Erythroblast (primary cell): ENCODE measurements around the gene BEND5.
A peak's percentile ranks its signal among the peaks of the same experiment; 100 is the strongest.

ENCODE experiments used
- DNase-seq, 2 experiments: peaks; one replicate each; lab custom pipeline; 2025; lab: John Stamatoyannopoulos, UW
- GATA1 ChIP-seq: IDR thresholded peaks from 2 replicates; pipeline ENCODE4 v1.6.1; 2011; ENCODE audit warnings: low read depth, mild to moderate bottlenecking, control low read depth, low read length, moderate library complexity
- POLR2A ChIP-seq: IDR thresholded peaks from 2 replicates; pipeline ENCODE4 v1.6.1; 2011; ENCODE audit warnings: mild to moderate bottlenecking, low read length

The BEND5 gene

DNA sequence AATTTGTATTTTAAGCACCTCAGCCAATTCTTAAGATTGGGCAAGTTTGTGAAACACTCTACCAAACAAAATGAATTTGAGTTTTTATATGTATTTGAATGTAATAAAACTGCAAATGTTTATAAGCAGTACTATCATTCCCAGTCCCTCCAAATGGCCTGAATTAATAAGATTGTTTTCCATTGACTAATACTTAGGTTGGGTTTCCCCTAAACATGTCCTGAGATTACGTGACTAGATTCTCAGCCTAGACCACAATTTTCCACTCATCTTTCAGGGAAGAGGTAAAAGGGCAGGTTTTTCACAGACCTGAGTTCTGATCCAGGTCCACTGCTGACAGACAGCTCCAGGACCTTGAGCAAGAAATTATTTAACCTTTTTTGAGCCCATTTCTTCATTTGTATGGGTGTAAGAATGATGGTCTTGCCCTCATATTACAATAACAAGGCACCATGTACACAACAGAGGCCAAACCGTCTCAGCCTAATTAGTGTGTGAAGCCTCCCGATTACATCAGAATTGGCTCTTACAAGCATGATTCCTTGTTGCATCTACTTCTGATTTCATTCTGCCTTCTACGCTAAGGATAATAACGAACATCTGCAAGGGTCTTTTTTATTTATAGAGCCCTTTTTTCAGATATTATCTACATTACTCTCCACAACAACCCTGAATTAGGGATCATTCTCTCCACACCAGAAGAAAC is 51.2 kb downstream of the BEND5 start:
- TF ChIP-seq POLR2A (no peak), GATA1 (no peak)
- no peak for DNase-seq

DNA sequence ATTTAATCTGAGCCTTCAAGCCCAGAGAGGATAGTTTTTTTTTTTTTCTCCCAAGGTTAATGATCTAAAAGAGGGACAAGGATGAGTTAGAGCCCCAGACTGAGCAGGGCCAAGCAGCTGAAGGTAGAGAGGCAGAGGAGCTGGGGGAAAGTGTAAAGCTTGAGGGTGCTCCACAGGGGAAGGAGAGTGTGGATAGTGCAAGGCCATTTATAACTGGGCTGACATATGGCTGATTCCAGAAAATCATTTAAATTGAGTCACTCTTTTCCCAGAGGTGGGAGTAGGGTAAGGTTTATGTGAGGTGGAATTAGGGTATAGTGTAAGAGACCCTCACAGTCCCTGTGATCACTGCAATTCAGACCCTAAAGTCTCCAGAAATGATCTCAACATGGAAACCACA is 55.8 kb downstream of the BEND5 start:
- no peak for TF ChIP-seq POLR2A
- no peak for TF ChIP-seq GATA1
- DNase-seq: no peak

DNA sequence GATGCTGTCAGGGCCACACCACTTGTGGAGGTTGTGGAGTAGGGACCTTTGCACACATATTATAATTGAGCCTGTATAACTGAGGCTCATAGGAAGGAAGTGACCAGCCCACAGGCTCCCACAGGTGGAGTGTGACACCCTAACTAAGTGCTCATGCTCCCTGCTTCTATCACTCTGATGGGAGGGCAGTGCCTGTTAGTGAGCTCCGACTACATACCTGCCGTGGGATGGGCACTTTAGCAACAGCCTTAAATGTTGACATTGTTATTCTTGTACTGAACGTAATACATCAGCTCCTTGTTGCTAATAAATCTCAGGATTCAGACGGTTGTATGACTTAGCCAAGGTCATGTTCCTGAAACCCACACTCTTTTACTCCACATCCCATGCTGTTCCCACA is 58.0 kb downstream of the BEND5 start:
- TF ChIP-seq POLR2A (no peak), GATA1 (no peak)
- no peak for DNase-seq

DNA sequence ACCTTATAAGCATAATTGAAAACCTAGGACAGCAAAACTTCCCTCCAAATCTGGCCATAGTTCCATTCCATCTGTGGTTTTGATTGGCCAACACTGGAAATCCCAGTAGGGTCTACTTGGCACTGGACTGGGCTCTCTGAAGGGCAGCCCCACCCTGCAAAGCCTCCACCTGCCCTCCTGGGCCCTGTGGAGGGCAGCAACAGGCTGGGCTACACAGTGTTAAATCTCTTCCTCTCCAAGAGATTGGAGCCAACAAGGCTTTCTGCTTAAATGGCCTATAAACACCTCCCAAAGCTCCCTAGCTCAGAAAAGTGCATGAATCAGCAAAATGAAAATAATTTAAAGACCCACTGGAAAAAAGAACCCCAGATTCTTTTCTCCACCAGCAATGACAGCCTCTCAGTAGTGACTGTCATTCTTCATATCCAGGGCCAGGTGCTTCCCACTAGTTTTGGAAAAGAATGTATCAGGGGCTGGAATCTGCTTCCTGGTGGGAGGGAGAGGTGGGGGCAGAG is 58.5 kb downstream of the BEND5 start:
- DNase-seq: no peak
- TF ChIP-seq POLR2A (no peak), GATA1 (no peak)

DNA sequence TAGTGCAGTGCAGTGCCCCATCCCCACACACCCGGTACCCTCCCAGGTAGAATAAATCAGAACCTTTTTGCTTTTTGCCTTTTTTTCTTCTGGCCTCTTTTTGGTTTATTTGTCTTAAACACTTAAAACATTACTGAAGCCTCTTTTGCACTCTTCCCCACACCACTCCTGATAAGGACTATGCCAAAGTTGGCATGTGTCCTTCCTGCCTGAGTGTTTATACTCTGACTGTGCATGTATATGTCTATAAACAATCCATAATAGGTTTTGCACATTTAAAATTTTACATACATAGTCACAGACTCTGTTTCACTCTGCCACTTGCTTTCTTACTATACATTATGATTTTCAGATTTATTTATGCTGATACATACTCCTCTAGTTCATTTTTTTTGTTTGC is 59.6 kb downstream of the BEND5 start:
- TF ChIP-seq POLR2A (no peak), GATA1 (no peak)

DNA sequence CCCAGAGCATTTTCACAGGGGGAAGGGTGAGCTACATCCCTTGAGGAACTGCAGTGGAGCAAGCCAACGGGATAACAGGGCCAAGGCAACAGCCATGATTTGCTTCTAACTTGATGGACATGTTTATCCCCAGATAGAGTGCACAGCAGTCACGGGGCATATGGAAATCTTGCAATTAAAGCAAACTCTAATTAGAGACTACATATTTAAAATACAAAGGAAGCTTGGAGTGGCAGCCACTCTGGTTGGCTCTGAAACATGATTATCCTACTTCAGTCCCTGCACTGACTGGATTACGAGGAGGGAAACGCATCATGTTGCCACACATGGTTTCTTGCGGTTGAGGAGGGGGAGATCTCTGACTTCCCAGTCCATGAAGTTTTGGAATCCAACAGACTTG is 60.8 kb downstream of the BEND5 start:
- no peak for TF ChIP-seq POLR2A
- TF ChIP-seq GATA1: no peak
- no peak for DNase-seq

More for the DNA sequence above, 59.6 kb downstream of the BEND5 start:
- DNase-seq: no peak

DNA sequence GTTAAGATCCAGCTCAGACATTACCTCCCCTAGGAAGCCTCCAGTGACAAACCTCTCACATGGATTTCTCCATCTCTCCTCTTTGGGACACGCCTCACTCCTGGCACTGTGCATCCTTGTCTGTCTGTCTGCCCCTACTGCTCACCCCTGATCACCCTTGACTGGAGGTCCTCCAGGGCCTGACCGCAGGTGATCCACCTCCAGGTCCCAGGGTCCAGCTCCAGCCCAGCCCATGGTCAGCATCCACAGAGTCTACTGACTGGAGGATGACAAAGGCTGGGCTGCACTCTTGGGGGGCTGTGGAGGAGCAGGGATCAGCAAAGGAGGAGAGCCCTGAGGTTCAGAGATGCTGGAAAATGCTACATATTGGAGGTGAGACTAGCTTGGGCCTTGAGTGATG is 65.8 kb downstream of the BEND5 start:
- no peak for TF ChIP-seq GATA1
- TF ChIP-seq POLR2A: no peak
- DNase-seq: no peak

DNA sequence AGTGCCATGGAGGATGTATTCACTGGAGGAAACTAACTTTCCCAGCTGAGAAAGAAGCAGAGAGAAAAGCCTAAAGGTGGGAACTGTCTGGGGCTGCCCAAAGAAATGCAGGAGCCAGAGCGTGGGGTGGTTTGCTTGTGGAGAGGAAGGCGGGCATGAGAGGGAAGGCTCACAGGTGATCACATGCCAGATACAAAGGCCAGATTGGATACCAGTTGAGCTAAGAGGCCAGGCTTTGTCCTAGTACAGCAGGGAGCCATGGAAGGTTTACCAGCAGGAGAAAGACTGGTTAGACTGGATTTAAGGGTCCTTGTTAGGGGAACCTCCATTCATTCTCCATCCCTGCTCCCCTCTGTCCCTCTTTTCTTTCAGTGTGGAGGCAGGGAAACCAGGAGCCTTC is 66.4 kb downstream of the BEND5 start:
- no peak for DNase-seq
- no peak for TF ChIP-seq GATA1
- no peak for TF ChIP-seq POLR2A

DNA sequence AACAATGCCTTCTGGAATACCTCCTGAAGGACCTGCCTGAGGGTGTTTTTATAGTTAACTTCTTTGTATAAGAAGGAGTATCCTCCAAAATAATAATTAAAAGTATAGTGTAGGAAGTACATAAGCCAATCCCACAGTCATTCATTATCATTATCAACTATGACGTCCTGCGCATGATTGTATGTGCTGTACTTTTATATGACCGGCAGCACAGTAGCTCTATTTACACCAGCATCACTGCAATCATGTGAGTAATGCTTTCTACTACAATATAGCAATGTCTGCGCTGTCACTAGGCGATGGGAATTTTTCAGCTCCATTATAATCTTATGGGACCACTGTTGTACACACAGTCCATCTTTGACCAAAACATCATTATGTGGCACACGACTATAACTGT is 72.0 kb downstream of the BEND5 start:
- TF ChIP-seq POLR2A: no peak
- no peak for TF ChIP-seq GATA1
- no peak for DNase-seq

DNA sequence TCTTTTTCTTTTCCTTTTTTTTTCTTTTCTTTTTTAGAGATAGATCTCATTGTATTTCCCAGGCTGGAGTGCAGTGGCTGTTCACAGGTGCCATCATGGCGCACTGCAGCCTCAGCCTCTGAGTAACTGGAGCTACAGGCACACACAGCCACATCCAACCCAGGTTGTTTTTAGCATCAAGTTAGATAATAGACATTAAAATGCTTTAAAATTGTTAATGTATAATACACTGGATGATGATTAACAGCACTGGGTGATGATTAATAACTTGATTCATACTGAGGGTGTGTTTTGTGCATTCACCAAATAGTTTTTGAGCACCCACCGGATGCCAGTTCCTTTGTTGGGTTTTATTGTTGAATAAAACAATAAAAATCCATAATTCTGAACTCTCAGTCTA is 75.2 kb downstream of the BEND5 start:
- no peak for DNase-seq
- no peak for TF ChIP-seq POLR2A

DNA sequence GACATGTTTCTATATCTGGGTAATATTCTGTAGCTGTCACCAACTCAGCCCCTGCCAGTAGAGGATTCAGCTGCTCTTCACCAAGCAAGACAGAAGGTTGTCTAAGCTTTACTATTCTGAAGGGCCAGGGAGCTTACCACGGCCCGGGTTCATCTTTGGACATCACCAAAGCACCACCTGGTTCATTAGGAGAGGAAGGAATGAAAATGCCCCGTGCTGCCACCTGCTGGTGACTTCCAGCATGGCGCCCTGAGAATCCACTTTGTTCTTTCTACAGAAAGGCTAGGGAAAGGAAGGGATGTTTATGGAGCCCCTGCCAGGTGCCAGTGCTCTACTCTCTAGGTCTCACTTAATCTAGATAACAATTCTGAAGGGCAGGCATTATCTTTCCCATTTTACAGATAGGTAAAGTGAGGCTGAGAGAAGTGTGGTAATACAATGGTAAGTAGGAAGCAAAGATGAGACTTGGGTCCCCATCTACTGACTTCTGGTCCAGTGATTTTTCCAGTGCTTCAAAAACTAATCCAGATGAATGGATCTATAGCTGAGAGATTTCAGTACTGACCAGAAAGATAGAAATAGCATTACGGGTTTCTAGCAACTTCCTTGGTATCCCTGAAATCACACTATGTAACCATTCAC is 79.5 kb downstream of the BEND5 start:
- TF ChIP-seq POLR2A: no peak
- TF ChIP-seq GATA1: no peak
- peak; percentile 15 to 54 for DNase-seq

DNA sequence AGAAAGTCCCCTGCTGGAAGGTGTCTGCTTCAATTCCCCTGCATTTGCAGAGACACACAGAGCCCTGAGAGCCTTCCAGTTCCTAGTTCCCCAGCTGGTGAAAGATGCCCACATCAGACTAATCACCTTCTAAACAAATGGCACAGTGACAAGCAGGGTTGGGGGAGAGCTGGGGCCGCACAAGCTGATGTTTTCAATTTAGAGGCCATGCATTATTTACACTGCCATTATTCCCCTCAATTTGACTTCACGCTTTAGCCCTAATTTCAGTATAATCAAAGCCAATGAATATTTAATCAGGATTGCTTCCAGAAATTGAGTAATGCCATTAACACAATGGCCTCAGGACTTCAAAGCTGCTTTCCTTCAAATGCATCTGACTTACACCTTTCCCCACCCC is 81.5 kb downstream of the BEND5 start:
- DNase-seq: no peak
- TF ChIP-seq POLR2A: no peak
- no peak for TF ChIP-seq GATA1

DNA sequence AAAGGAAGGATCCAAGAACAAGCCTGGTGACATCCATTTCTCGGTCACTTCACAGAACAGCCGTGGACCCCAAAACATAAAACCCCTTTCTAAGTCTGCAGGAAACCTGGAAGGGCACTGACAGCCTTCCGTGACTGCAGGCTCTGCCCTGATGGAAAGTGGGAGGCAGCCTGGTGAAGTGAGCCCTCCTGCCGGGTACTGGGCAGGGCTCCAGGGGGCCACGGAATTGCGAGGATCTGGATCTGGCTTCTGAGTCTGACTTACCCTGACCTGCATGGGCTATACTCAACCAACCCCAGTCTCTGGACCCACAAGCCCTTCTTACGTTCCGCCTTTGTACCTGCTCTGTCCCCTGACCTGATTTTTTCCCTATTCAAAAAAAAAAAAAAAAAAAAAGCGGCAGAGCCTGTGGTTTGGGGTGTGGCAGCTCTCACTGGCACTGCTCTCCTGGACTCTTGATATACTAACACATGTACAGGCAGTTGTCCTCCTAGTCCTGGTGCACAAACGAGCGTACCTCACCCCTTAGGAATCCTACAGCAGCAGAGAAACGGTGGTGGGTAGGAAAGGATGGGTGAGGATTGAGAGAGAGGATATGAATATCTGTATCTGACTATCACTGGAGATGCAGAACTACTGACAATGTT is 82.9 kb downstream of the BEND5 start:
- DNase-seq: no peak
- TF ChIP-seq GATA1 (no peak), POLR2A (no peak)

DNA sequence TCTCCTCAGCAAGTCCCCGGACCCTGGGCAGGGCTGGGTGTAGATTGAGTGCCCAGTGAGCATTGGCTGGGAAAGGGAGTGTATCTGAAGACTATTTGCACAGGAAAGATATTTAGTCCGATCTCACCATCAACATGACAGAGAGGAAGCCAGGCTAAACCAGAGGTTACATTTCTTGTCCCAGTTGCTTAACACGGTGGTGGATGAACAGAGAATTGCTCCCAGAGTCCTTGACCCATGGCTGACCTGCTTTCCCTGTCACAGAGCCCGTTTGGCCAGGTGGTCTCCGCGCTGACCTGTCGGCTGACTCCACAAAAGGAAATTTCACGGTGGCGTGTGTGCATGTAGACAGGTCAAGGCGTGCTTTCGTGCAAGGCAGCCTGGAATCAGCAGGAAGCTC is 83.5 kb downstream of the BEND5 start:
- TF ChIP-seq GATA1: no peak
- no peak for TF ChIP-seq POLR2A
- no peak for DNase-seq
